Activated CD4-positive, alpha-beta T cell treated with anti-CD3 and anti-CD28 coated beads, Interleukin-2, Interleukin-4, amounts not matched to agents 100 ng/mL and 50 ng/mL, durations not matched to agents 16 hours and 8 hours (primary cell): ENCODE results near the gene ZNF778.
"Not testable (repeated sequence)": the region's sequence is repeated elsewhere in the genome, so short reads cannot be mapped to it uniquely, and the experiment has no call there.

Experiments
- DNase-seq: peaks from one replicate; pipeline ENCODE4 v3.0.0-alpha.2; 2020; ENCODE audit warnings: low spot score

Gene ZNF778

DNA sequence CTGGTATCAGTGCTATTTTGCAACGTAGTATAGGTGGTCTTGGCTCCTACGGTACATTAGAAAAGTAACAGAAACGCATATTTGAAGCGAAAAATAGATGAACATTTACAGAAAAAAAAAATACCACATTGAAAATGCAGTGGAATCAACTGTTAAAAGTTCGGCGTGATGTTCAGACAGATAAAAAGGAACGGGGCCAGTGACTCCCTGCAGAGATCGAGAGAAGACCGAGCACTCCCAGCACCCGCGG, 440 bp upstream of the ZNF778 start:
- DNase-seq, result no peak

DNA sequence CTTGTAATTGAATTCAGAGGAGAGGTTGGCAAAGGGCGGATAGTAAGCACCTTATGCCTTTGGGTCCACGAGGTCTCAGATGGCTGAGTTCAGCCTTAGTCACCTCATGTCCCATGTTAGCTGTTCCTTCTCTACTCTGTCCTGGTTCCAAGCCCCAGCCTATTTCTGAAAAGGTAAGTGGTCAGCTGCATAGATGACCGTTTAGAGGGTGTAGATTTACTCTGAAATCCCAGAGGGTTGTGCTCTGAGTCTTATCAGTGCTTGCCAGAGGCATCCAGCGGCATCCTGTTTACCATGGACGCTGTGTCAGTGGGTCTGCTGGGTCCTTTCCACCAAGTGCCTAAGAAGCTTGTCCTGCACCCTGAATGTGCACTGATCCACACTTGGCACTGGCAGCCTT, 1.9 kb downstream of the ZNF778 start:
- DNase-seq, result no peak

DNA sequence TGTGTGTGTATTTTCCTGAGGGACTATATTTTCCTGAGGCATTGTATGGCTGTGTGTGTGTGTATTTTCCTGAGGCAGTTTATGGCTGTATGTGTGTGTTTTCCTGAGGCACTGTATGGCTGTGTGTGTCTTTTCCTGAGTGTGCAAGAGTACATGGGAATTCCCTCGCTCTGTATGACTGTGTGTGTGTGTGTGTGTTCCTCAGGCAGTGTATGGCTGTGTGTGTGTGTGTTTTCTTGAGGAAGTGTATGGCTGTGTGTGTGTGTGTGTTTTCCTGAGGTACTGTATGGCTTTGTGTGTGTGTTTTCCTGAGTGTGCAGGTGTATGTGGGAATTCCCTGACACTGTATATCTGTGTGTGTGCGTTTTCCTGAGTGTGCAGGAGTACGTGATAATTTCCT, 4.1 kb downstream of the ZNF778 start:
- no peak for DNase-seq

DNA sequence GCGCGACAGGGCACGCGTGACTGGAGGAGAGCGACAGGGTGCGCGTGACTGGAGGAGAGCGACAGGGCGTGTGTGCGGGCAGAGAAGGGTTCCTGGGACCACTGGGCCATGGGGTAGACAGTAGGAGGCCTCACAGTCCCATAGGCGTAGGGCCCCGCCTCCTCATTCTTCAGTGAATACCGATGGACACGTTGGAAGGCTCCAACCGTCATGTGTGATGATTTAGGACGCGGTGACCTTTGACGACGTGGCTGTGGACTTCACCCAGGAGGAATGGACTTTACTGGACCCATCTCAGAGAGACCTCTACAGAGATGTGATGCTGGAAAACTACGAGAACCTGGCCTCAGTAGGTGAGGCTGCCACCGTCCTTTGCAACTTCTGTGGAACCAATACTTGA, 5.4 kb downstream of the ZNF778 start:
- DNase-seq, result no peak

DNA sequence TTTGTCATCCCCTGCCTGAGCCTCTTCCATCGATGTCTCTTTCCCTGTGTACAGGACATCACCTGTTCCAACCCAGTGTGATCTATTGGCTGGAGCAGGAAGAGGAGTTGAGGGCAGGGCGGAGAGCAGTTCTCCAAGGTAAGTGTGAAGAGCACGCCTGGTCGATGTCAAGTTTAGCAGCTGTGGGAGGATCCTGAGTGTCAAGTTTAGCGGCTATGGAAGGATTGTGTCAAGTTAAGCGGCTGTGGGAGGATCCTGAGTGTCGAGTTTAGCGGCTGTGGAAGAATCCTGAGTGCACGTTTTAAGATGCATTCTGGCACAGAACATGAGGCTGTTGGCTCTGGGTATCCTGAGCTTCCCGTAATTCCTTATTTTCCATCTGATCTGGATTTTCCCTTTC, 7.2 kb downstream of the ZNF778 start:
- DNase-seq, result no peak

DNA sequence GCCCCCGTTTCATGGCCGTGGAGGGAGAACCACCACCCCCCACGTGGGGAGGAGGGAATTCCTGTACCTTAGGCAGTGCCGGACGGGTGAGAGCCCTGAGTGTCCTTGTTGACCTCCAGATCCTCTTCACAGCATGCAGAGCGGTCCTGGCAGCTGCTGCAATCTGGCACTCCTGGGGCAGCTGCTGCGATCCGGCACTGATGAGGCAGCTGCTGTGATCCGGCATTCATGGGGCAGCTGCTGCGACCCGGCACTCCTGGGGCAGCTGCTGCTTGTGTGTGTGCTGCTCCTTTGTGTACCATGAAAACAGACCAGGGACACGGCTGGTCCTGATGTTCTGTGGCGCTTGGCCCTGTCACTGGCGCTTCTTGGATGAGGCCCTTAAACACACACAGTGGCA, 12.8 kb downstream of the ZNF778 start:
- DNase-seq, result no peak

DNA sequence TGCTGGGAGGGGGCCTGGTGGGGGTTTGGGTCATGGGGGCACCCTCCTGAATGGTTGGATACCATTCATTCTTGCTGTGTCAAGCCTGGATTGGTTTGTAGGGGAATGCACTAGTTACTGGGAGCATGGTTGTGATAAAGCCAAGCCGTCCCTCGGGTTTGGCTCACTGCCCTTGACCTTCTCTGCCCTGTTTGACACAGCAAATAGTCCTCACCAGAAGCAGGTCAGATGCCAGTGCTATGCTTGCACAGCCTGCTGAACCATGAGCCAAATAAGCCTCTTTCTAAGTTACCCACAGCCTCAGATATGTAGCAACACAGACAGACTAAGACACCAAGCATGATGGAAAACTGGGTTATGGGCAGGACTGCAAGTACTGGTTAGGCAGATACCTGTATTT, 14.6 kb downstream of the ZNF778 start:
- no peak for DNase-seq

DNA sequence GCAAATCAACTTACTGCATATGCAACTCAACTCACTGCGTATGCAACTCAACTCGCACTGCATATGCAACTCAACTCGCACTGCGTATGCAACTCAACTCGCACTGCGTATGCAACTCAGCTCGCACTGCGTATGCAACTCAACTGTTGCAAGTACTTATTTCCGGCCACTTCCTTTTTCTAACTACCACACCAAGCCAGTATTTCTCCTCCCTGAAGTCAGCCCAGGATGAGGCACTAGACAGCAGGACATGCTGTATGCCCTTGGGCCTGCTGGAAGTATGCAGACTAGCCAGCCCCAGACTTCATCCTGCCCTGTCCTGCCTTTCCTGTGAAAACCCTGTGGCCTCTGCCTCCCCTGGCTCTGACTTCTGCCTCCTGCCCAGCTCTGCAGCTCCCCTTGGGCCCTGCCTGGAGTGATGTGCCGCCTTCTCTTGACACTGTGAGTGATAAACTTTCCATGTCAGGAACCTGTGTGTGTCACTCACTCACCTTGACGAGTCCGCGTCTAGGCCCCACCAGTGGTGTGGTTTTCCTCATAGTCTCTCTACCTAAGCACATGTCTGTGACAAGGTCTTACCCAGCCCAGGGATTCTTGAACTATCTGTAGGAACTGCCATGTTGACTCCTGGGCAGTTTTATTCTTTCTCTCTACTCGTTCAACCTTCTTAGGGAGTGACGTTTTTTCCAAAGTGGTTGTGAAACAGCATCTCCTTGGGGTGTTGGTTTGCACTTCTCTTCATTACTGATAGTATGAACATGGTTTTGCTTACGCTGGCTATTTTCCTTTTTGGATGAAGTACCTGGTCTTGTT, 16.4 kb downstream of the ZNF778 start:
- DNase-seq, result no peak

DNA sequence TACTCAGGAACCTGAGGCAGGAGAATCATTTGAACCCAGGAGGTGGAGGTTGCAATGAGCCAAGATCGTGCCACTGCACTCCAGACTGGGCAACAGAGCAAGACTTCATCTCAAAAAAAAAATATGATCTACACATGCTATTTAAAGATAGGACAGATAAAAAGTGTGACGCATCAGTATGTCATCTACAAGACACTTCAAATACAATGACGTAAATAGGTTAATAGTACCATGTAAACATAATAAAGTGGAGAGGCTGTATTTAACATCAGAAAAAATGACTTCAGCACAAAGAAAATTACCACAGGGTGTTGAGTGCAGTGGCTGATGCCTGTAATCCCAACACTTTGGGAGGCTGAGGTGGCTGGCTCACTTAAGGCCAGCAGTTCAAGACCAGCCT, 20.2 kb downstream of the ZNF778 start:
- no peak for DNase-seq

DNA sequence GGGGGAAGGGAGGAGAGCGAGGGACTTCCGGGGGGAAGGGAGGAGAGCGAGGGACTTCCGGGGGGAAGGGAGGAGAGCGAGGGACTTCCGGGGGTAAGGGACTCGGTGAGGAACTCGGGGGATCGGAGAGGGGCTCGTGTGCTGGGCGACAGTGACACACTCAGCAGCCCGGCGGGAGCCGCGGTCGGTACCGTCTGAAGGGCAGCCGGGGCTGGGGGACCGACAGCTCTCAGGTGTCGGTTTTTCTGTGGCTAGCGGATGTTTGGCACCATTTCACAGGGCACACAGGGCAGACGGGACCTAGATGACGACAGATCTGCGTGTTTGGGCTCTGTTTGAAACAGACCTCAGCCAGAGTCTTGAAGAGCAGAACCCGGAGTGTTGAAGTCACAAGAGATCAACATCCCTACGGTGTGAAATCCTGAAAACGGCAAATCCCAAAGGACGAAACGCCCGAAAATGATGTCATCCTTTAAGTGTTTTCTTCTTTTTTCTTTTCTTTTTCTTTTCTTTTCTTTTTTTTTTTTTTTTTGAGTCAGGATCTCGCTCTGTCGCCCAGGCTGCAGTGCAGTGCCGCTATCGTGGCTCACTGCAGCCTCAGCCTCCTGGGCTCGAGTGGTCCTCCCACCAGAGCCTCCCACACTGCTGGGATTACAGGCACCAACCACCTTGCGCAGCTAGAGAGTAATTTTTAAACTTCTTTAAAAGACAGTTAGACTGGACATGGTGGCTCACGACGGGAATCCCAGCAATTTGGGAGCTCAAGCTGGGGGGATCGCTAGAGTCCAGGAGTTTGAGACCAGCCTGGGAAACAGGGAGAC, 23.9 kb downstream of the ZNF778 start:
- DNase-seq, result peak; percentile 72

DNA sequence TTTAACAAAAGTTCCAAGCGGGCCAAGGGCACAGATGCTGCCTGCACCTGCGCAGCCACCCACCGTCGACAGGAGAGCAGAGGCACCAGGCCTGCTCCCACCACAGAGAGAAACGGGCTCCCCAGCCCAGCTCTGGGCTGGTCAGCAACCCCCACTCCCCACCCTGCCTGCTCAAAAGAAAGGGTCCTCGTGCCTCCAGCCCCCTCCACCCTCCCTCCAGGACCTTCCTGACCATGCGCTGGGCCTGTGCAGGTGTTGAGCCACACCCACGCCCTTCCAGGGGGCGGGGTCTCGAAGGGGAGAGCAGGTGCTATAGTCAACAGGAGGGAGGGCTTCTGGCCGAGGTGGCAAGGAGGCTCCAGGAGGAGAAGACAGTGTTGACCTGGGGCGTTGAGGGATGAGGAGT, 25.3 kb downstream of the ZNF778 start:
- DNase-seq, result no peak

DNA sequence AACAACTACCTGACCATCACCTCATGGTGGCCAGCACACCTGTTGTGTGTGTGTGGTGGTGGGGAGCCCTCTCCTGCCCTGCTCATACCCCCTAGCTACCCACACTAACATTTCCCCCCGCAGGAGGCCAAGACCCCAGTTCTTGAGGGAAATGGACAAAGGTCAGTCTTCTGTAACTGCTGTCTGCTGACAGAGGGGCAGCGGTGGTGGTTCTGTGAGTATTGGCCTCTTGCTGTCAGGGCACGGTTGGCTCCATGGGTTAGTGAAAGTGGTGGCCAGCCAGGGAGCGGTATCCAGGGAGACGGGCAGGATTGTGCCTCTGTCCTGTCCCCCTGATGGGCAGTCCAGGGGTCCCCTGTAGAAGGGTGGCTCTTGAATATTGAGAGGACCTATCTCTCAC, 26.2 kb downstream of the ZNF778 start:
- no peak for DNase-seq

DNA sequence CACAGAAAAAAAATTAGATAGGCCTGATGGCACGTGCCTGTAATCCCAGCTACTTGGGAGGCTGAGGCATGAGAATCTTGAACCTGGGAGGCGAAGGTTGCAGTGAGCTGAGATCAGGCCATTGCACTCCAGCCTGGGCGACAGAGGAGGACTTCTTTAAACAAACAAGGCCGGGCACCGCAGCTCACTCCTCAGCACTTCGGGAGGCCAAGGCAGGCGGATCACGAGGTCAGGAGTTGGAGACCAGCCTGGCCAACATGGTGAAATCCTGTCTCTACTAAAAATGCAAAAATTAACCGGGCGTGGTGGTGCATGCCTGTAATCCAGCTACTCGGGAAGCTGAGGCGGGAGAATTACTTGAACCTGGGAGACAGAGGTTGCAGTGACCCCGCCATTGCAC, 26.8 kb downstream of the ZNF778 start:
- not testable (repeated sequence) for DNase-seq

DNA sequence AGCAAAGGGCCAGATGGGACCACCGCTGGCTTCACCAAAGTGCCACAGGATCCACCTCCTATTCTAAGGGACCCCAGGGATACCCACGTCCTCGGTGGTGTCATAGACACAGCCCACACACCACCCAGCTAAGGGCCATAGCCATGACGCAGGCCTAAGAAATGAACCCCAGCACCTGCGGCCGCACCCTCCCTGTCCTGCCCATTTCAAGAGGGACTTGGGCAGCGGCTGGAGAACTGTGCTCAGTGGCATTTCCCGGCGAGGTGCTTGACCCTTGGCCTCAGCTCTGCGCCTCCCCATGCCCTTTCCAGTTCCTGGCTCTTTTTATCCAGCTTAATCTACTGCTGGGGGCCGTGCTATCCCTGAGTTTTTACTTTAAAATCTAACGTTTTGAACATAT, 27.3 kb downstream of the ZNF778 start:
- DNase-seq, result no peak

DNA sequence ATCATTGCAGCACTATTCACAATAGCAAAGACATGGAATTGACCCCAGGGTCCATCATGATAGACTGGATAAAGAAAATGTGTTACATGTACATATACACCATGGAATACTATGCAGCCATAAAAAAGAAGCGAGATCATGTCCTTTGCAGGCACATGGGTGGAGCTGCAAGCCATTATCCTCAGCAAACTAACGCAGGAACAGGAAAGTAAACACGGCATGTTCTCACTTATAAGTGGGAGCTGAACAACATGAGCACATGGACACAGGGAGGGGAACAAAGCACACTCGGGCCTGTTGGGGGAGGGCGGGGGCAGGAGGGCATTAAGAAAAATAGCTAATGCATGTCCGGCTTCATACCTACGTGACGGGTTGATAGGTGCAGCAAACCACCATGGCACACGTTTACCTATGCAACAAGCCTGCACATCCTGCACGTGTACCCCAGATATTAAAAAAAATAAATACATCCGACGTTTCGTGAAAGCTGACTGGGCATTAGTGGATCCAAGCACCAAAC, 28.9 kb downstream of the ZNF778 start:
- no peak for DNase-seq

DNA sequence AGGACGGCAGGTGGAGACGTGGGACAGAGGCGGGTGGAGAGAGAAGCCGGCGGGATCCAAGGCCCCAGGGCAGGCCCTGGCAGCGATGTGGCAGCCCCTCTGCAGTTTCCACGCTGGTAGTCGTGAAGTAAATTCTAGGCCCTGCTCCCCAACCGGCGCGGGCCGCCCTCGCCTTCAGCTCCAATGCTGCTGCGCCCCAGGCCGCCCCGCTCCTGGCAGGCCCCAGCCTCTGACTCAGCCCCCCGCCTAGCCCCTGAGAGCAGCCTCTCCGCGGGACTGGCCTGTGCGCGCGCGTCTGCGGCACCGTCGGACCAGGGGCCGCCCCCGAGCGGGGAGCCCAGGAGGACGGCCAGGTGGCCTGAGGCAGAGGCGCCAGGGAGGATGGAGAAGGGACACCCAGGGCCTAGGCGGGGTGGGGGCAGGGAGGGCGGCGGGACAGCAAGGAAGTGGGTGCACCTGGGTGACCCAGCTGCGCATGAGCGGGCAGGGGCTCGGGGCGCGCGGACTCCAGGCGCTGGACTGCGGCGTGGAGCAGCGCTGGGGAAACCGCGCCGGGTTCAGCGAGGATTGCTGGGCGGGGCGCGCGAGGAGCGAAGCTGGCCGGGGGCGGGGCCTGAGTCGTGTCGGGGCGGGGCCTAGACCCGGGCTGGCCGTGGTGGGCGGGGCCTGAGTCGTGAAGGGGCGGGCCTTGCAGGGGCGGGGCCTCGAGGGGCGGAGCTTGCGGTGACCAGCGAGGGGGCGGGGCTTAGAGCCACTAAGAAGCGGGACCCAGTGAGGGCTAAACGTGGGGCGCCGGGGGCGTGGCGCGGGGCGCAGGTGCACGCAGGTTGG, 29.6 kb downstream of the ZNF778 start:
- DNase-seq, result peak; percentile 95

DNA sequence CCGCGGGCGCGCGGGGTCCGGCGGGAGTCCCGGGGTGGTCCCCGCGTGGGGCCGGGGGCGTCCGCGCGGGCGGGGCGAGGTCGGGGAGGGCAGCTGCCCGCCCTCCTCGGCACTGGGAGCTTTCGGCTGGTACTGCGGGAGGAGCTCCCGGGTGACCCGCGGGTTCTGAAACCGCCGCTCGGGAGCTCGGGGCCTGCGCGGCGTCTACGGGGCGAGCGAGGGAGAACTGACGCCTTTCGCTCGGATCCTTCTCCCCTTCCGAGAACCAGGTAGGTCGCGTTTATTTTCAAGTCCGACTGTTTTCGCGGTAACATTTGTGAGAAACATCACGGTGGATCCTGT, 30.2 kb downstream of the ZNF778 start:
- DNase-seq, result not testable (repeated sequence)

DNA sequence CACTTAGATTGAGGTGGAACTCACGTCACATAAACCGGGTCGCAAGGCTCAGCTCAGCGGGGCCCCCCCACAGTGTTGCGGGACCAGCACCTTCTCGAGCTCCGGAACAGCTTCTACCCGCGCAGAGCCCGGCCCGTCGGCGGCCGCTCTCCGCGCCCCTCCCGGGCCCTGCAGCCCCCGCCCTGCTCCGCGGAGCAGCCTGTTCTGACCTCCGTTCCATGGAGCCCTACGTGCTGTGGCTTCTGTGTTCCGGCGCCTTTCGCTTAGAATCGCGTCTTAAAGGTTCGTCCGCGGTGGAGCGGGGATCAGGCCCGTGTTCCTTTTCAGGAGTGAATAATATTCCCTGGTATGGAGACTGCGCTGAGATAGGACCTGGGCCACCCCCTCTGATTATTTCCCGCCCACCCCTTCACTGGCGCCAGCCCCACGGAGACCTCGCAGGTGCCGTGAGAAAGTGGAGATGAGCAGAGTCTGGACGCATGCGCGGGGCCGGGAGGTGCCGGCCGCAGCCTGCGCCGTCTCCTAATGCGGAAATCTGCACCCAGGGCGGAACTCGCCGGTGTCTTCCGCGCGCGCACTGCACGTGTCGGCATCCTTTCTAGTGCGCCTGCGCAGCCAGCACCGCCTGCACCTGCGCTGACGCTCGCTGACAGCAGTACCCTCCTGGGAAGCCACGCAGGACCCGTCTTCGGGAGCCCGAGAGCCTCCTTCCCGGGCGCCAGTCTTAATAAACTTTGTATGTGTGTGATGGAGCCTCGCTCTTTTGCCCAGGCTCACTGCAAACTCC, 30.9 kb downstream of the ZNF778 start:
- DNase-seq, result no peak

DNA sequence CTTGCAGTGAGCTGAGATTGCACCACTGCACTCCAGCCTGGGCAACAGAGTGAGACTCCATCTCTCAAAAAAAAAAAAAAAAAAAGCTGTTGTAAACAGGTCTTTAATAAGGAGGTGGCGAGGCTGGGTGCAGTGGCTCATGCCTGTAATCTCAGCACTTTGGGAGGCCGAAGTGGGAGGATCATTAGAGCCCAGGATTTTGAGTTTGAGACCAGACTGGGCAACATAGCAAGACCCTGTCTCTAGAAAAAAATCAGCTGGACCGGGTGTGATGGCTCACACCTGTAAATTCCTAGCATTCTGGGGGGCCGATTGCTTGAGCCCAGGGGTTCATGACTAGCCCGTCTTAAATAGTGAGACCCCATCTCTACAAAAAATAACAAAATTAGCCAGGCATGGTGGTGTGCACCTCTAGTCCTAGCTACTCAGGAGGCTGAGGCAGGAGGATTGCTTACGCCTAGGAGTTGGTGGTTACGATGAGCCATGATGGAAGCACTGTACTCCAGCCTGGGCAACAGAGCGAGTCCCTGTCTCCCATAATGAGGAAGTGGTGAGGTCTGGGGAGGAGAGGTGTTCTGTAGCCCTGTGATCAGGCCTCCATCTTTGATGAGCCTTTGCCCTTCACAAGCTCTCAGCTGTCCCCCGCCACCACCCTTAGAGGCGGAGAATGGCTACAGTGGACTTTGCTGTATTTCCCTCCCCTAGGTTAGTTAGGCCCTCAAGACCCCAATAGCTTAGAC, 36.2 kb downstream of the ZNF778 start:
- no peak for DNase-seq

DNA sequence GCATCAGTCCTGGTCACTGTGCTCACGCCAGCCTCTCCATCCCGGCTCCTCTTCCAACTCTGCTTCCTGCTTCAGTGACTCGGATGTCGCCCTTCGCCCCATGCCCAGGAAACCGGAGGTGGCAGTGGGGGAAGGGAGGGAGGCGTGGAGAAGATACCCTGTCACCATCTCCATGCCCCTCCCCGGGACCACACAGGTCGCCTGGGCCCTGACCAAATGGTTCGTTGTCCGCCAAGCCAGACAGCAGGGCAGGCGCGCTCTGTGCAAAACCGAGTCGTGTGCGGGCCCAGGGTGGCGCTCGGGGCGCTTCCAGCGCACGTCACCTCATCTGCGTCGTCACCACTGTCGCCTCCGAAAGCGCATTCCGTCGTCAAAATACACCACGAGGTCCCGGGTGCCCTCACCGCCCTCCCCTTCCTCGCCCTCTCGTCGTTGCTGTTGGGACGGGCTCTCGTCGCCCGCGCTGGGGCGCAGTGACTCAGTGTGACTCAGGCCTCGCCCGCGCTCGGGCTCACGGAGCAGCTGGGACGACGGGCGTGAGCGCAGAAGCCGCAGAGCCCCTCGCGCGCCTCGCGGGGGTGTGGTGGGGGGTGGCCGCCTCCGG, 39.2 kb downstream of the ZNF778 start:
- DNase-seq, result peak; percentile 67

DNA sequence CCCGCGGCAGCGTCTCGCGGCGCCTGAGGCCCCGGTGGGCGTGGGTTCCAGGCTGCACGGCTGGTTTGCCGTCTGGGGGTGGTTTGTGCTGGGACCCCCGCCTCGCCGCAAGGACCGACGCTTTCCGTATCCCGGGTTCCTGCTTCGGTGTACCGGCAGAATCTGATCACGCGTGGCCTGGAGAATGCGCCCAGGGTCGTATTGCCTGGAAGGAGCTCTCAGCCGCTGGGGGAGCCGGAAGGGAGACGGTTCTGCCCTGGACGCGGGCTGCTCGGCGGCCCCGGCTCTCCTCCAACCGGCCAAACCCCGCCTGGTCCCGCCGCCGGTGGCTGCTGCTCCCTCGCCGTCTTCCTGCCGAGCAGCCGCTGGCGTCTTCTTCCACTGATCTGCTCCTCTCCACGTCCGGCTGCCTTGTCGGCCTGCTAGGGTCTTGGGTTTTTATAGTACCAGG, 39.8 kb downstream of the ZNF778 start:
- no peak for DNase-seq
